HEK293 (cell line): Measurements from ENCODE around the gene RNASE8.

Source experiments
- CTCF ChIA-PET: fragments of 350-600 bp; formaldehyde crosslinking; extraction: SDS; loops from one replicate; lab custom pipeline; 2021; ENCODE audit warnings: antibody characterized with exemption; lab: Yijun Ruan, JAX
- POLR2A ChIA-PET: fragments of 300-600 bp; formaldehyde crosslinking; extraction: SDS; loops from one replicate; lab custom pipeline; 2020; ENCODE audit warnings: antibody characterized with exemption, inconsistent platforms; lab: Yijun Ruan, JAX
- H3K27ac ChIP-seq: fragments of 200-500 bp; sonication (Bioruptor generic); 2 replicates; pipeline ENCODE4 v1.5.1; 2014; ENCODE audit warnings: low read depth, low read length, control low read depth, inconsistent platforms; ENCODE audit errors: extremely low read depth
- H3K36me3 ChIP-seq, 2 experiments: fragments of 200-500 bp in 1 of 2; sonication (Bioruptor generic) in 1 of 2; 1 replicate in 1 of 2; 2 replicates in 1 of 2; pipeline ENCODE4 v1.5.1; 2014 to 2017; ENCODE audit warnings: inconsistent platforms in 2 of 2, low read length in 2 of 2; ENCODE audit not compliant: control insufficient read depth in 2 of 2, insufficient read depth in 1 of 2
- H3K4me1 ChIP-seq: fragments of 200-500 bp; sonication (Bioruptor generic); 2 replicates; pipeline ENCODE4 v1.5.1; 2014; ENCODE audit warnings: mild to moderate bottlenecking, low read length, inconsistent platforms; ENCODE audit not compliant: control insufficient read depth, insufficient read depth
- H3K4me3 ChIP-seq: 2 replicates; pipeline ENCODE4 v1.5.1; 2011; ENCODE audit warnings: low read depth, mild to moderate bottlenecking, control low read depth, low read length, moderate library complexity
- H3K9me3 ChIP-seq: fragments of 200-500 bp; sonication (Bioruptor generic); 2 replicates; pipeline ENCODE4 v1.5.1; 2014; ENCODE audit warnings: low read depth, low read length, inconsistent platforms; ENCODE audit not compliant: control insufficient read depth, insufficient read depth
- GLI4 ChIP-seq: fragments of 450-650 bp; formaldehyde crosslinking; IDR thresholded peaks from 2 replicates; pipeline ENCODE4 v1.5.1; 2016; ENCODE audit warnings: missing biosample characterization, missing genetic modification characterization
- GLIS1 ChIP-seq: fragments of 450-650 bp; formaldehyde crosslinking; IDR thresholded peaks from 2 replicates; pipeline ENCODE4 v1.5.1; 2016; ENCODE audit warnings: missing biosample characterization, missing genetic modification characterization
- HOXA7 ChIP-seq: sonication (generic); formaldehyde crosslinking; IDR thresholded peaks from 2 replicates; pipeline ENCODE4 v1.8.1; 2022; ENCODE audit warnings: missing genetic modification reagents, borderline replicate concordance
- KLF9 ChIP-seq: fragments of 450-650 bp; formaldehyde crosslinking; IDR thresholded peaks from 2 replicates; pipeline ENCODE4 v1.5.1; 2016; ENCODE audit warnings: missing biosample characterization, missing genetic modification characterization, low read depth
- TSHZ1 ChIP-seq: fragments of 450-650 bp; formaldehyde crosslinking; IDR thresholded peaks from 2 replicates; pipeline ENCODE4 v1.5.1; 2016; ENCODE audit warnings: missing biosample characterization, missing genetic modification characterization, borderline replicate concordance
- ZFP69B ChIP-seq: fragments of 450-650 bp; formaldehyde crosslinking; IDR thresholded peaks from 2 replicates; pipeline ENCODE4 v1.5.1; 2016; ENCODE audit warnings: missing biosample characterization, missing genetic modification characterization
- ZNF146 ChIP-seq: fragments of 450-650 bp; formaldehyde crosslinking; IDR thresholded peaks from 2 replicates; pipeline ENCODE4 v1.5.1; 2016; ENCODE audit warnings: missing biosample characterization, missing genetic modification characterization
- ZNF174 ChIP-seq: fragments of 450-650 bp; formaldehyde crosslinking; IDR thresholded peaks from 2 replicates; pipeline ENCODE4 v1.5.0; 2017; ENCODE audit warnings: missing biosample characterization, mild to moderate bottlenecking, missing genetic modification characterization
- ZNF214 ChIP-seq: fragments of 450-650 bp; formaldehyde crosslinking; IDR thresholded peaks from 2 replicates; pipeline ENCODE4 v1.5.1; 2017; ENCODE audit warnings: missing biosample characterization, mild to moderate bottlenecking, missing genetic modification characterization, borderline replicate concordance
- ZNF350 ChIP-seq: fragments of 450-650 bp; formaldehyde crosslinking; IDR thresholded peaks from 2 replicates; pipeline ENCODE4 v1.5.0; 2017; ENCODE audit warnings: missing biosample characterization, mild to moderate bottlenecking, missing genetic modification characterization
- ZNF398 ChIP-seq: fragments of 450-650 bp; formaldehyde crosslinking; IDR thresholded peaks from 2 replicates; pipeline ENCODE4 v1.5.1; 2017; ENCODE audit warnings: missing biosample characterization, missing genetic modification characterization
- ZNF549 ChIP-seq: fragments of 450-650 bp; IDR thresholded peaks from 2 replicates; pipeline ENCODE4 v1.5.1; 2018; ENCODE audit warnings: missing biosample characterization, missing genetic modification characterization, mild to moderate bottlenecking, inconsistent platforms, moderate library complexity
- ZNF558 ChIP-seq: fragments of 450-650 bp; formaldehyde crosslinking; IDR thresholded peaks from 2 replicates; pipeline ENCODE4 v1.5.1; 2016; ENCODE audit warnings: missing biosample characterization, missing genetic modification characterization
- ZNF747 ChIP-seq: fragments of 450-650 bp; formaldehyde crosslinking; IDR thresholded peaks from 2 replicates; pipeline ENCODE4 v1.5.1; 2016; ENCODE audit warnings: missing biosample characterization, missing genetic modification characterization
- ZNF768 ChIP-seq: fragments of 450-650 bp; formaldehyde crosslinking; IDR thresholded peaks from 2 replicates; pipeline ENCODE4 v1.5.1; 2018; ENCODE audit warnings: missing biosample characterization, mild to moderate bottlenecking, missing genetic modification characterization
- TF ChIP-seq, protein P1 (sequence below): fragments of 450-650 bp; formaldehyde crosslinking; IDR thresholded peaks from 2 replicates; pipeline ENCODE4 v1.5.1; 2017; ENCODE audit warnings: missing biosample characterization, missing genetic modification characterization
- TF ChIP-seq, protein P2 (sequence below): fragments of 450-650 bp; formaldehyde crosslinking; IDR thresholded peaks from 2 replicates; pipeline ENCODE4 v1.5.1; 2016; ENCODE audit warnings: missing biosample characterization, missing genetic modification characterization

Gene RNASE8

GRCh38 chr14:21056520-21057163 lies 980 bp upstream of the RNASE8 start:
- no peaks in the 10 kb centered on the region for H3K4me1 ChIP-seq
- no peaks in the 10 kb centered on the region for H3K9me3 ChIP-seq
- no peak overlapping the region for H3K4me3 ChIP-seq
- TF ChIP-seq ZNF350 (tag by site-specific recombination) (no peak), GLI4 (tag by site-specific recombination) (no peak), HOXA7 (CRISPR knock-in tag) (no peak), KLF9 (no peak), TSHZ1 (no peak), ZNF174 (no peak), ZNF558 (tag by site-specific recombination) (no peak), ZNF768 (tag by site-specific recombination) (no peak), ZFP69B (tag by site-specific recombination) (no peak), ZNF214 (tag by site-specific recombination) (no peak), GLIS1 (no peak), ZNF146 (no peak), ZNF398 (tag by site-specific recombination) (no peak), ZNF747 (tag by site-specific recombination) (no peak), ZNF549 (tag by site-specific recombination) (no peak)
- TF ChIP-seq, protein P1, sequence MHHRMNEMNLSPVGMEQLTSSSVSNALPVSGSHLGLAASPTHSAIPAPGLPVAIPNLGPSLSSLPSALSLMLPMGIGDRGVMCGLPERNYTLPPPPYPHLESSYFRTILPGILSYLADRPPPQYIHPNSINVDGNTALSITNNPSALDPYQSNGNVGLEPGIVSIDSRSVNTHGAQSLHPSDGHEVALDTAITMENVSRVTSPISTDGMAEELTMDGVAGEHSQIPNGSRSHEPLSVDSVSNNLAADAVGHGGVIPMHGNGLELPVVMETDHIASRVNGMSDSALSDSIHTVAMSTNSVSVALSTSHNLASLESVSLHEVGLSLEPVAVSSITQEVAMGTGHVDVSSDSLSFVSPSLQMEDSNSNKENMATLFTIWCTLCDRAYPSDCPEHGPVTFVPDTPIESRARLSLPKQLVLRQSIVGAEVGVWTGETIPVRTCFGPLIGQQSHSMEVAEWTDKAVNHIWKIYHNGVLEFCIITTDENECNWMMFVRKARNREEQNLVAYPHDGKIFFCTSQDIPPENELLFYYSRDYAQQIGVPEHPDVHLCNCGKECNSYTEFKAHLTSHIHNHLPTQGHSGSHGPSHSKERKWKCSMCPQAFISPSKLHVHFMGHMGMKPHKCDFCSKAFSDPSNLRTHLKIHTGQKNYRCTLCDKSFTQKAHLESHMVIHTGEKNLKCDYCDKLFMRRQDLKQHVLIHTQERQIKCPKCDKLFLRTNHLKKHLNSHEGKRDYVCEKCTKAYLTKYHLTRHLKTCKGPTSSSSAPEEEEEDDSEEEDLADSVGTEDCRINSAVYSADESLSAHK (tag by site-specific recombination) = no peak
- TF ChIP-seq, protein P2, sequence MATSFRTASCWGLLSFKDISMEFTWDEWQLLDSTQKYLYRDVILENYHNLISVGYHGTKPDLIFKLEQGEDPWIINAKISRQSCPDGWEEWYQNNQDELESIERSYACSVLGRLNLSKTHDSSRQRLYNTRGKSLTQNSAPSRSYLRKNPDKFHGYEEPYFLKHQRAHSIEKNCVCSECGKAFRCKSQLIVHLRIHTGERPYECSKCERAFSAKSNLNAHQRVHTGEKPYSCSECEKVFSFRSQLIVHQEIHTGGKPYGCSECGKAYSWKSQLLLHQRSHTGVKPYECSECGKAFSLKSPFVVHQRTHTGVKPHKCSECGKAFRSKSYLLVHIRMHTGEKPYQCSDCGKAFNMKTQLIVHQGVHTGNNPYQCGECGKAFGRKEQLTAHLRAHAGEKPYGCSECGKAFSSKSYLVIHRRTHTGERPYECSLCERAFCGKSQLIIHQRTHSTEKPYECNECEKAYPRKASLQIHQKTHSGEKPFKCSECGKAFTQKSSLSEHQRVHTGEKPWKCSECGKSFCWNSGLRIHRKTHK (tag by site-specific recombination) = no peak
- H3K36me3 ChIP-seq = no peaks in the 10 kb centered on the region
- ChIA-PET POLR2A (interaction anchor here (0.5 to 0.6 kb wide), 2 partner anchors 15 to 82 kb away, joined by 3 read pairs; no protein-coding TSS in a partner anchor), CTCF (interaction anchor here (1.4 to 1.9 kb wide), 5 partner anchors 11 to 43 kb away, joined by 3 to 12 read pairs (median 8); no protein-coding TSS in a partner anchor)
- no peak overlapping the region for H3K27ac ChIP-seq
